Measurements from ENCODE around the gene INAFM1.
A peak's percentile ranks its signal among the peaks of the same experiment; 100 is the strongest.
"Not testable (repeated sequence)": the region's sequence is repeated elsewhere in the genome, so short reads cannot be mapped to it uniquely, and the experiment has no call there.

The INAFM1 gene

DNA sequence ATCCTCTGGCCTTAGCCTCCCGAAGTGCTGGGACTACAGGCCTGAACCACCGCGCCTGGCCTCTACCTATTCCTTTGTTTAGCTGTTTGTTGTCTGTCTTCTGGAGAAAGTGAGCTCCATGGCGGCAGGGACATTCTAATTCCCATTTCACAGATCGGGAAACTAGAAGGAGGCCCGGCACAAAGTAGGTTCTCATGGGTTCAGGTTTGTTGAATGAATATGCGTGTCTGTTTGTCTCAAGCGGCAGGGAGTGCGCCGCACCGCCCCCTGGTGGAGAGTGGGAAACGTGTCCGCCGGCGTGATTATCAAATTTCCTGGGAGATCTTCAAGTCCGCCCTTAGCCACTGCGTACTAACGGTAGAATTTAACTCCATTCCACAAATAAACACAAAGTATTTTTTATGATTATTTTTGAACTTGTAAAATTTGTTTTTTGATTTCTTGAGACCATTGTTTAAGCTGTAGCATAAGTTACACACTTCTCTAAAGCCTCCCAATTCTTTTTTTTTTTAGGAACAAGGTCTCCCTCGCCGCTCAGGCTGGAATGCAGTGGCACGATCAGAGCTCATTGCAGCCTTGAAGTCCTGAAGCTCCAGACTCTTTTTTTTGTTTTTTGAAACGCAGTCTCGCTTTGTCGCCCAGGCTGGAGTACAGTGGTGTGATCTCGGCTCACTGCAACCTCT lies 27.2 kb upstream of the INAFM1 start (continued):
- TF ChIP-seq, protein P1, sequence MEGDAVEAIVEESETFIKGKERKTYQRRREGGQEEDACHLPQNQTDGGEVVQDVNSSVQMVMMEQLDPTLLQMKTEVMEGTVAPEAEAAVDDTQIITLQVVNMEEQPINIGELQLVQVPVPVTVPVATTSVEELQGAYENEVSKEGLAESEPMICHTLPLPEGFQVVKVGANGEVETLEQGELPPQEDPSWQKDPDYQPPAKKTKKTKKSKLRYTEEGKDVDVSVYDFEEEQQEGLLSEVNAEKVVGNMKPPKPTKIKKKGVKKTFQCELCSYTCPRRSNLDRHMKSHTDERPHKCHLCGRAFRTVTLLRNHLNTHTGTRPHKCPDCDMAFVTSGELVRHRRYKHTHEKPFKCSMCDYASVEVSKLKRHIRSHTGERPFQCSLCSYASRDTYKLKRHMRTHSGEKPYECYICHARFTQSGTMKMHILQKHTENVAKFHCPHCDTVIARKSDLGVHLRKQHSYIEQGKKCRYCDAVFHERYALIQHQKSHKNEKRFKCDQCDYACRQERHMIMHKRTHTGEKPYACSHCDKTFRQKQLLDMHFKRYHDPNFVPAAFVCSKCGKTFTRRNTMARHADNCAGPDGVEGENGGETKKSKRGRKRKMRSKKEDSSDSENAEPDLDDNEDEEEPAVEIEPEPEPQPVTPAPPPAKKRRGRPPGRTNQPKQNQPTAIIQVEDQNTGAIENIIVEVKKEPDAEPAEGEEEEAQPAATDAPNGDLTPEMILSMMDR (tag by site-specific recombination; IDR thresholded peaks at IDR 0.05) = peak; percentile 77
- TF ChIP-seq, protein P2, sequence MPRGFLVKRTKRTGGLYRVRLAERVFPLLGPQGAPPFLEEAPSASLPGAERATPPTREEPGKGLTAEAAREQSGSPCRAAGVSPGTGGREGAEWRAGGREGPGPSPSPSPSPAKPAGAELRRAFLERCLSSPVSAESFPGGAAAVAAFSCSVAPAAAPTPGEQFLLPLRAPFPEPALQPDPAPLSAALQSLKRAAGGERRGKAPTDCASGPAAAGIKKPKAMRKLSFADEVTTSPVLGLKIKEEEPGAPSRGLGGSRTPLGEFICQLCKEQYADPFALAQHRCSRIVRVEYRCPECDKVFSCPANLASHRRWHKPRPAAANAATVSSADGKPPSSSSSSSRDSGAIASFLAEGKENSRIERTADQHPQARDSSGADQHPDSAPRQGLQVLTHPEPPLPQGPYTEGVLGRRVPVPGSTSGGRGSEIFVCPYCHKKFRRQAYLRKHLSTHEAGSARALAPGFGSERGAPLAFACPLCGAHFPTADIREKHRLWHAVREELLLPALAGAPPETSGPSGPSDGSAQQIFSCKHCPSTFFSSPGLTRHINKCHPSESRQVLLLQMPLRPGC (tag by site-specific recombination; IDR thresholded peaks at IDR 0.05) = no peak
- TF ChIP-seq ZNF664 (tag by site-specific recombination; IDR thresholded peaks at IDR 0.05) = peak; percentile 100
- no peak for TF ChIP-seq OVOL3 (tag by site-specific recombination; IDR thresholded peaks at IDR 0.05)
- 0 out of 2 replicates have a peak, but pooled peaks have one; percentile 34 for TF ChIP-seq ZXDB (tag by site-specific recombination; IDR thresholded peaks at IDR 0.05)
- TF ChIP-seq ZFP69B (tag by site-specific recombination; IDR thresholded peaks at IDR 0.05) = peak; percentile 29; the same call in 1 of the 2 replicates
- TF ChIP-seq, protein P3, sequence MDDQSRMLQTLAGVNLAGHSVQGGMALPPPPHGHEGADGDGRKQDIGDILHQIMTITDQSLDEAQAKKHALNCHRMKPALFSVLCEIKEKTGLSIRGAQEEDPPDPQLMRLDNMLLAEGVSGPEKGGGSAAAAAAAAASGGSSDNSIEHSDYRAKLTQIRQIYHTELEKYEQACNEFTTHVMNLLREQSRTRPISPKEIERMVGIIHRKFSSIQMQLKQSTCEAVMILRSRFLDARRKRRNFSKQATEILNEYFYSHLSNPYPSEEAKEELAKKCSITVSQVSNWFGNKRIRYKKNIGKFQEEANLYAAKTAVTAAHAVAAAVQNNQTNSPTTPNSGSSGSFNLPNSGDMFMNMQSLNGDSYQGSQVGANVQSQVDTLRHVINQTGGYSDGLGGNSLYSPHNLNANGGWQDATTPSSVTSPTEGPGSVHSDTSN (CRISPR knock-in tag; IDR thresholded peaks at IDR 0.05) = no peak
- no peak for TF ChIP-seq ZNF18 (tag by site-specific recombination; IDR thresholded peaks at IDR 0.05)
- TF ChIP-seq ZSCAN30 (tag by site-specific recombination; IDR thresholded peaks at IDR 0.05) = peak; percentile 18; the same call in 1 of the 2 replicates
- TF ChIP-seq ZNF747 (tag by site-specific recombination; IDR thresholded peaks at IDR 0.05) = no peak
- TF ChIP-seq, protein P4, sequence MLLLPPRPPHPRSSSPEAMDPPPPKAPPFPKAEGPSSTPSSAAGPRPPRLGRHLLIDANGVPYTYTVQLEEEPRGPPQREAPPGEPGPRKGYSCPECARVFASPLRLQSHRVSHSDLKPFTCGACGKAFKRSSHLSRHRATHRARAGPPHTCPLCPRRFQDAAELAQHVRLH (tag by site-specific recombination; IDR thresholded peaks at IDR 0.05) = peak; percentile 90
- TF ChIP-seq ZNF561 (tag by site-specific recombination; IDR thresholded peaks at IDR 0.05; ENCODE audit: borderline replicate concordance) = no peak
- TF ChIP-seq ZNF26 (tag by site-specific recombination; IDR thresholded peaks at IDR 0.05) = no peak
- no peak for TF ChIP-seq SETDB1 (IDR thresholded peaks at IDR 0.05; ENCODE audit: insufficient read length, low read length)

DNA sequence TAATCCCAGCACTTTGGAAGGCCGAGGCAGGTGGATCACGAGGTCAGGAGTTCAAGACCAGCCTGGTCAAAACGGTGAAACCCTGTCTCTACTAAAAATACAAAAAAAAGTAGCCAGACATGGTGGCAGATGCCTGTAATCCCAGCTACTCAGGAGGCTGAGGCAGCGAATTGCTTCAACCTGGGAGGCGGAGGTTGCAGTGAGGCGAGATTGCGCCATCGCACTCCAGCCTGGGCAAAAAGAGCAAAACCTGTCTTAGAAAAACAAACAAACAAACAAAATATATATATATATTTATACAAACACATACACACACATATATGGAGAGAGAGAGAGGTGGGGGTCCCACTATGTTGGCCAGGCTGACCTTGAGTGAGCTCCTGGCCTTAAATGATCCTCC lies 21.7 kb upstream of the INAFM1 start:
- H3K27ac ChIP-seq (ENCODE audit: extremely low read depth, low read depth, low read length) = peak overlapping the region; percentile 64
- H3K36me3 ChIP-seq (ENCODE audit: control insufficient read depth in 2 of 2, insufficient read depth in 1 of 2, low read length in 2 of 2) = not testable (repeated sequence)
- POLR2A ChIA-PET = interaction anchor here (0.6 to 1.9 kb wide), 8 partner anchors 9 to 168 kb away, joined by 3 to 17 read pairs (median 4); partner anchors contain the start of genes INAFM1 and ZC3H4

More for the DNA sequence above, 21.7 kb upstream of the INAFM1 start:
- CTCF ChIA-PET = interaction anchor here (0.6 to 2.6 kb wide), 4 partner anchors 8 to 397 kb away, joined by 3 to 25 read pairs (median 3); no protein-coding TSS in a partner anchor
- peaks cover 22% of the 10 kb centered on the region for H3K4me1 ChIP-seq (ENCODE audit: control insufficient read depth, insufficient read depth, low read length)
- TF ChIP-seq ZNF121 (tag by site-specific recombination; IDR thresholded peaks at IDR 0.05) = 0 out of 2 replicates have a peak, but pooled peaks have one; percentile 89
- TF ChIP-seq, protein P1 (tag by site-specific recombination; IDR thresholded peaks at IDR 0.05) = 0 out of 2 replicates have a peak, but pooled peaks have one; percentile 0
- not testable (repeated sequence) for H3K4me3 ChIP-seq (ENCODE audit: low read depth, low read length); H3K9me3 ChIP-seq (ENCODE audit: control insufficient read depth, insufficient read depth, low read depth, low read length)
